Activated naive CD4-positive, alpha-beta T cell treated with anti-CD3 and anti-CD28 coated beads, Interleukin-2, amount 10 ng/mL, durations not matched to agents 7 days and 5 days (primary cell): Measurements from ENCODE around the gene MTPN.
A peak's percentile ranks its signal among the peaks of the same experiment; 100 is the strongest.

Source experiments
- CTCF ChIA-PET: fragments of 350-600 bp; sonication (Branson Sonifier 250); formaldehyde crosslinking; loops from one replicate; lab custom pipeline; 2021; ENCODE audit warnings: antibody characterized with exemption; lab: Charles Lee
- DNase-seq: peaks from one replicate; pipeline ENCODE4 v3.0.0-alpha.2; 2020
- H3K27ac Mint-ChIP-seq: one replicate; pipeline ENCODE4 v1.8.0; 2021; ENCODE audit warnings: mild to moderate bottlenecking, moderate library complexity, mixed read lengths
- H3K27me3 Mint-ChIP-seq: one replicate; pipeline ENCODE4 v1.8.0; 2021; ENCODE audit warnings: mild to moderate bottlenecking, mixed read lengths
- H3K36me3 Mint-ChIP-seq: one replicate; pipeline ENCODE4 v1.8.0; 2021; ENCODE audit warnings: mixed read lengths
- H3K4me1 Mint-ChIP-seq: one replicate; pipeline ENCODE4 v1.8.0; 2021; ENCODE audit warnings: mixed read lengths
- H3K4me3 Mint-ChIP-seq: one replicate; pipeline ENCODE4 v1.8.0; 2021; ENCODE audit warnings: mild to moderate bottlenecking, moderate library complexity, mixed read lengths
- H3K9me3 Mint-ChIP-seq: one replicate; pipeline ENCODE4 v1.8.0; 2021; ENCODE audit warnings: mixed read lengths

The MTPN gene

DNA sequence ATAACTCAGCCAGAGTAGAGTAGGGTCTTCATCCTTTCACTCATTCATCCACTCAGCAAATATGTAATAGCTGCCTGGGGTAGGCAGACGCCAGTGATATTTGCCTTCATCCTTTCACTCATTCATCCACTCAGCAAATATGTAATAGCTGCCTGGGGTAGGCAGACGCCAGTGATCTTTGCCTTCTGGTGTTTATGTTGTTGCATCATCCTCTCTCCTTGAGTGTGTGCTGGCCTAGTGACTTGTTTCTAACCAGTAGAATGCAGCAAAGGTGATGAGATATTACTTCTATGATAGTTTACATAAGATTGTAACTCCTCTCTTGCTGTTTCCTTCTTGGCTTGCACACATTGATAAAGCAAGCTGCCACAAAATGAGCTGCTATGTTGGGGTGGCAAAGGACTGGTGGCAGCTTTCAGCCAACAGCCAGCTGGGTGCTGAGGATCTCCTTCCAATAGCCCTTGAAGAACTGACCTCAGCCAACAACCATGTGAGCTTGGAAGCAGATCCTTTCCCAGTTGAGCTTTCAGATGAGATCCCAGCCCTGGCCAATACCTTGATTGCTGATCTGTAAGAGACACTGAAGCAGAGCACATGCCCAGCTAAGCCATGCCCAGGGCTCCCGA lies 23.2 kb upstream of the MTPN start:
- no peaks in the 10 kb centered on the region for H3K9me3 Mint-ChIP-seq
- CTCF ChIA-PET: interaction anchor here (2.0 kb wide), 1 partner anchor 10 kb away, joined by 10 read pairs; no protein-coding TSS in a partner anchor
- H3K4me3 Mint-ChIP-seq: no peak overlapping the region
- no peak for DNase-seq
- H3K27ac Mint-ChIP-seq: no peak overlapping the region
- H3K27me3 Mint-ChIP-seq: no peaks in the 10 kb centered on the region
- peaks cover 2% of the 10 kb centered on the region for H3K36me3 Mint-ChIP-seq
- no peaks in the 10 kb centered on the region for H3K4me1 Mint-ChIP-seq

DNA sequence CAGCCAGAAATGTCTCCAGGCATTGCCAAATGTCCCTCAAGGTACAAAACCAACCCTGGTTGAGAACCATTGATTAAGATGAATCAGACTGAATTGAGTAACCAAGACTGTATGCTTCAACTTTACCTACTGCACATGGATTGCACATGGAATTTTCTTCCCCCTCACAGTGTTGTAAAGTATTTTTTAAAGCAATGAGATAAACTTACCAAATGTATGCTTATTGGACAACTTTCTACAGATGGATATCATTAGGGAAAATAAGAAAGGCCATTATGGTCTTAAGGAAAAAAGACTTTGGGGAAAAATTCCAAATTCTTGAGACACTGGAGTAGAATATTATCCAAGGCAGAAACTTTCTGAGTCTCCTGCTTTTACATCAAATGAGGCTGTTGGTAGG lies 20.9 kb upstream of the MTPN start:
- H3K9me3 Mint-ChIP-seq: no peaks in the 10 kb centered on the region
- CTCF ChIA-PET: no interaction called here

DNA sequence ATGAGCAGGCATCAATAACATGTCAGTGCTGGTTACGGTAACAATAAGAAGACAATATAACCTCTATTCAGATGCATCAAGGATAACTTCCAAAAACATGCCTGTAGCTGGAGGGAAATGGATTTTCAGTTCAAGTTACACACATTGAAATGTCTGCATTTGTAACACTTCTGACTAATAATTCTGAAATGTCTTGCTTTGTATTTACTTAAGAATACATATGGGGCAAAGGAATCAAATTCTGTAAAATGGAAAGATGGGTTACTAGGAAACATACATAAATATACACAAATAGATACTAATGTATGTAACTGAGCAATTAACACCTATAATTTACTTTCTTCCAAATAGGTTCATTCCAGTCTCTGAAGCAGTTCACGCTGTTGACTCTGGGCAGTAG lies 18.6 kb upstream of the MTPN start:
- H3K4me3 Mint-ChIP-seq: no peak overlapping the region
- H3K4me1 Mint-ChIP-seq: peaks cover 25% of the 10 kb centered on the region
- CTCF ChIA-PET: no interaction called here
- H3K36me3 Mint-ChIP-seq: peaks cover 2% of the 10 kb centered on the region
- no peak for DNase-seq
- H3K27me3 Mint-ChIP-seq: no peaks in the 10 kb centered on the region
- no peaks in the 10 kb centered on the region for H3K9me3 Mint-ChIP-seq
- H3K27ac Mint-ChIP-seq: no peak overlapping the region

More for the DNA sequence above, 20.9 kb upstream of the MTPN start:
- H3K36me3 Mint-ChIP-seq: peaks cover 2% of the 10 kb centered on the region
- peaks cover 13% of the 10 kb centered on the region for H3K4me1 Mint-ChIP-seq
- H3K27ac Mint-ChIP-seq: no peak overlapping the region
- no peaks in the 10 kb centered on the region for H3K27me3 Mint-ChIP-seq
- no peak overlapping the region for H3K4me3 Mint-ChIP-seq
- no peak for DNase-seq

DNA sequence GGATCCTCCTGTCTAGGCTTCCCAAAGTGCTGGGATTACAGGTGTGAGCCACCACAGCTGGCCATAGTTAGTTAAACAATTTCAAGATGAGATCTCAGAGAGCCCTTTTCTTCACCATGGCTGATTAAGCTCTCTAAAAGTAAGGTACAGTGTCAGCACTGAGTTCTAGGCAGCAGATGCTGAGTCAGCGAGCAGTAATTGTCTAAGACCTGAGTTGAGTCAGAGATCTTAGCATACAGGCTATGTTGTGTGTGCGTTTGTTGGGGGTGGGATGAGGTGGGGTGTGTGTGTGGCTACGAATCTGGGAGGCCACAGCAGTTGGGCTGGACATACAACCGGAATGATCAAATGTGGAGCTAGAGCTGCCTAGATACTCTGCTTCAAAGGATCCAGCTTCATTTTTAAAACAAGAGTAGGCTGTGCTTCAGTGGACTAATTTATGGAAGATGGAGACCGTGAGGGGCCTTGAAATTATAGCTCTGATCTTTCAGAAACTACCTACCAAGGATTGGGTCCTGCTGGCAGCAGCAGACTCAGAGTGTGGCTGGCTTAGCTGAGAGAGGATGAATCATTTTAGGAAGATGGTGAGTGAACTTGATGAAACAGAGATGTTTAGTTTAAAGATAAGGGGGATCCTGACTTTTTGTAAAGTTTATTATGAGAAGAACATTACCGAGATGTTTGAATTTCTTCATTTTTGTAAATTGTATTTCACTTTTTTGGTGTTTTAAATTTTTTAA lies 17.5 kb upstream of the MTPN start:
- H3K27ac Mint-ChIP-seq: peak overlapping the region; percentile 73
- CTCF ChIA-PET: interaction anchor here (1.0 to 1.1 kb wide), 2 partner anchors 194 to 333 kb away, joined by 3 read pairs; no protein-coding TSS in a partner anchor
- no peaks in the 10 kb centered on the region for H3K9me3 Mint-ChIP-seq
- H3K27me3 Mint-ChIP-seq: peaks cover 5% of the 10 kb centered on the region
- H3K36me3 Mint-ChIP-seq: peaks cover 2% of the 10 kb centered on the region
- H3K4me3 Mint-ChIP-seq: no peak overlapping the region
- no peak for DNase-seq
- peaks cover 29% of the 10 kb centered on the region for H3K4me1 Mint-ChIP-seq

DNA sequence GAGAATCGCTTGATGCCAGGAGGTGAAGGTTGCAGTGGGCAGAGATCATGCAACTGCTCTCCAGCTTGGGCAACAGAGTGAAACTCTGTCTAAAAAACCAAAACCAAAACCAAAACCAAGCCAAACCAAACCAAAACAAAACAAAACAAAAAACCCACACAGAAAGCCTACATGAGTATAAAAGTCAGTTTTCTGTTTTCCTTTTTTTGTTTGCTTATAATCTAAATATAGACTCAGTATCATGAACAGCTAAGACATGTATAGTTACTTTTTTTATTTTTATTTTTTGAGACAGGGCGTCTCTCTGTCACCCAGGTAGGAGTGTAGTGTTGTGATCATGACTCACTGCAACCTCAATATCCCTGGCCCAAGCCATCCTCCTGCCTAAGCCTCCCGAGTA lies 16.8 kb upstream of the MTPN start:
- Mint-ChIP-seq H3K36me3 (peaks cover 2% of the 10 kb centered on the region), H3K4me3 (no peak overlapping the region), H3K9me3 (no peaks in the 10 kb centered on the region), H3K4me1 (peaks cover 29% of the 10 kb centered on the region), H3K27ac (peak overlapping the region; percentile 77), H3K27me3 (peaks cover 5% of the 10 kb centered on the region)
- DNase-seq: no peak
- CTCF ChIA-PET: no interaction called here

DNA sequence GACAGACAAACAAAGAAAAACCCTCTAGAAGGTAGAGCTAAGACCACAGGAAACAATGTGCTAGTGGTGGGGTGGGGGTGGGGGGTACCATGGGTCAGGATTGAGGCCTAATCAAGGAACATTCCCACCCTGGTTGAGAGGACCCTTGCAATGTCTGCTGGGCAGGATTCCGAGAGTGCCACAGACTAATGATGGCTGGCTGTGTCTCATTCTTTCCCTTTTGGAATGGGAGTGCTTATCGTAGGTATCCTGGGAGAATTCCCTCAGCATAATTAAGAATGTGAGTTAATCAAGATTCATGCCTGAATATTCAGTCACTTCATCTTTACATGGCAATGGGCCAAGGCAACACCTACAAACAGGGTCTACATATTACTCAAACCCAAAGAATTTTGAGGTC lies 14.7 kb upstream of the MTPN start:
- Mint-ChIP-seq H3K9me3 (no peaks in the 10 kb centered on the region), H3K36me3 (peaks cover 2% of the 10 kb centered on the region), H3K4me1 (peaks cover 29% of the 10 kb centered on the region), H3K4me3 (no peak overlapping the region), H3K27me3 (peaks cover 5% of the 10 kb centered on the region), H3K27ac (no peak overlapping the region)
- DNase-seq: no peak
- CTCF ChIA-PET: no interaction called here

DNA sequence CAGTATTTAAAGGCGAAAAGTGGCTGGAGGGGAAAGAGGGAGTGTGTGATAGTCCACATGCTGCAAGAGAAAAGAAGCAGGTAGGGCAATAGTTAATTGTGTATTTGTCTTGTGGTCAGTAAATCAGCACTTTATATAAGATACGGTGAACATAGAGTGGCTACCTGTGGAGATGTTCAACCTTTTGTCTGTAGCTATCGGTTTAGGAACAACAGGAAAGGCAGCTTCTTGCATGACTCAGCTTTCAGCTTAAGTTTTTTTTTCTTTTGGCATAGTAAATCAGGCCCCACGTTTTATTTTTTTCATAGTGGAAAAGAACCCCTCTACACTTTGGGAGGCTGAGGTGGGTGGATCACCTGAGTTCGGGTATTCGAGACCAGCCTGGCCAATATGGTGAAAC lies 14.2 kb upstream of the MTPN start:
- CTCF ChIA-PET: no interaction called here
- H3K4me3 Mint-ChIP-seq: no peak overlapping the region
- no peak for DNase-seq
- no peak overlapping the region for H3K27ac Mint-ChIP-seq
- H3K36me3 Mint-ChIP-seq: peaks cover 1% of the 10 kb centered on the region
- no peaks in the 10 kb centered on the region for H3K9me3 Mint-ChIP-seq
- H3K27me3 Mint-ChIP-seq: peaks cover 5% of the 10 kb centered on the region
- H3K4me1 Mint-ChIP-seq: peaks cover 29% of the 10 kb centered on the region

DNA sequence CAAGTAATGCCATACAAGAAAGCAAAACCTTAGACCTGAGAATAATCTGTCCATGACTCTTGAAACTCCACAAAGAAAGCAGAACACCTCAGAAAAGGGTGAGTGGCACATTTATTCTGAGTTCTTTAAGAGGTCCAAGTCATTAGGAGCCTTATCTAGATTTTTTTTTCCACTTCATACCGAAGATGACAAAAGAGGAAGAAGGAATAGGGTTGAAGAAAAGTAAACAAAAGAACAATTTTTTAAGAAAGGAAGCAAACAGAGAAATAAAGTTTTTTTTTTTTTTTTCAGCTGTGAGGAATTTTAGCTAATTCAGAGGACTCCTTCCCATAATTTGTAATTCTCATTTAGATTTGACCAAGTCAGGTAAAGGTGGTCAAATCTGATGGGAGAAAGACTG lies 13.1 kb upstream of the MTPN start:
- no peaks in the 10 kb centered on the region for H3K36me3 Mint-ChIP-seq
- CTCF ChIA-PET: interaction anchor here (0.7 kb wide), 1 partner anchor 43 kb away, joined by 3 read pairs; no protein-coding TSS in a partner anchor

DNA sequence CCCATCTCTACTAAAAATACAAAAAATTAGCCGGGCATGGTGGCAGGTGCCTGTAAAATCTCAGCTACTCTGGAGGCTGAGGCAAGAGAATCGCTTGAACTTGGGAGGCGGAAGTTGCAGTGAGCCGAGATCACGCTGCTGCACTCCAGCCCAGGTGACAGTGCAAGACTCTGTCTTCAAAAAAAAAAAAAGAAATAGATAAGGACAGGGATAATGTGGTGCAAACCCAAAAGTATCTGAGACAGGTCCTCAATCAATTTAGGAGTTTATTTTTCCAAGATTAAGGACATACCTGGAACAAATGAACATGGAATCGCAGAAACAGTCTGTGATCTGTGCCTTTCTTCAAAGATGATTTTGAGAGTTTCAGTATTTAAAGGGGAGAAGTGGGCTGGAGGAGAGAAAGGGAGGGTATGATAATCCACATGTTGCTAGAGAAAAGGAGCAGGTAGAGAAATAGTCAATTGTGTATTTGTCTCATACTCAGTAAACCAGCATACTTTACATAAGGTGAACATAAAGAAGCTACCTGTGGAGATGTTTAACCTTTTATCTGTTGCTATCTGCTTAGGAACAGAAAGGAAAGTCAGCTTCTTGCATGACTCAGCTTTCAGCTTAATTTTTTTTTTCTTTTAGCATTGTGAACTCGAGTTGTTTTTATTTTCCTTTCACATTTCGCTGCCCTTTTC lies 4.9 kb upstream of the MTPN start:
- H3K27me3 Mint-ChIP-seq: no peaks in the 10 kb centered on the region
- peaks cover 50% of the 10 kb centered on the region for H3K4me1 Mint-ChIP-seq
- CTCF ChIA-PET: no interaction called here
- H3K9me3 Mint-ChIP-seq: no peaks in the 10 kb centered on the region
- H3K27ac Mint-ChIP-seq: peak overlapping the region; percentile 93
- peak overlapping the region; percentile 72 for H3K4me3 Mint-ChIP-seq
- DNase-seq: peak; percentile 31
- no peaks in the 10 kb centered on the region for H3K36me3 Mint-ChIP-seq

More for the DNA sequence above, 13.1 kb upstream of the MTPN start:
- DNase-seq: no peak
- Mint-ChIP-seq H3K27me3 (peaks cover 5% of the 10 kb centered on the region), H3K4me1 (peaks cover 29% of the 10 kb centered on the region), H3K4me3 (no peak overlapping the region), H3K9me3 (no peaks in the 10 kb centered on the region), H3K27ac (no peak overlapping the region)

DNA sequence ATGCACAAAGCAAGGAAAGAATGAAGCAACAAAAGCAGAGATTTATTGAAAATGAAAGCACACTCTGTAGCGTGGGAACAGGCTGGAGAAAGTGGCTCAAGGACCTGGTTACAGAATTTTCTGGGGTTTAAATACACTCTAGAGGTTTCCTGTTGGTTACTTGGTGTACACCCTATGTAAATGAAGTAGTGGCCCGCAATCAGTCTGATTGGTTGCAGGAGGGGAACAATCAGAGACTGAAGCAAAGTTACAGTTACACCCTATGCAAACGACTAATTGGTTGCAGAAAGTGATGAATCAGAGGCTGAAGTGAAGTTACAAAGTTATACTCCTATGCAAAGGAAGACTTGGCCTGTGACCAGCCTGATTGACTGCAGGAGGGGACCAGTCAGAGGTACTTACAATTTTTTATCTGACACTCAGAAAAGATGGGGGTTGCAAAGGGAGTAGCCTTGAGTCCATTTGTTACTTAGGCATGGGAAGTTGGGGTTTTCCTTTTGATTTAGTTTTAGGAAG lies 3.6 kb upstream of the MTPN start:
- peak overlapping the region; percentile 72 for H3K4me3 Mint-ChIP-seq
- DNase-seq: peak; percentile 73
- no peaks in the 10 kb centered on the region for H3K27me3 Mint-ChIP-seq
- peaks cover 58% of the 10 kb centered on the region for H3K4me1 Mint-ChIP-seq
- no peaks in the 10 kb centered on the region for H3K36me3 Mint-ChIP-seq
- CTCF ChIA-PET: no interaction called here
- peak overlapping the region; percentile 93 for H3K27ac Mint-ChIP-seq
- no peaks in the 10 kb centered on the region for H3K9me3 Mint-ChIP-seq

DNA sequence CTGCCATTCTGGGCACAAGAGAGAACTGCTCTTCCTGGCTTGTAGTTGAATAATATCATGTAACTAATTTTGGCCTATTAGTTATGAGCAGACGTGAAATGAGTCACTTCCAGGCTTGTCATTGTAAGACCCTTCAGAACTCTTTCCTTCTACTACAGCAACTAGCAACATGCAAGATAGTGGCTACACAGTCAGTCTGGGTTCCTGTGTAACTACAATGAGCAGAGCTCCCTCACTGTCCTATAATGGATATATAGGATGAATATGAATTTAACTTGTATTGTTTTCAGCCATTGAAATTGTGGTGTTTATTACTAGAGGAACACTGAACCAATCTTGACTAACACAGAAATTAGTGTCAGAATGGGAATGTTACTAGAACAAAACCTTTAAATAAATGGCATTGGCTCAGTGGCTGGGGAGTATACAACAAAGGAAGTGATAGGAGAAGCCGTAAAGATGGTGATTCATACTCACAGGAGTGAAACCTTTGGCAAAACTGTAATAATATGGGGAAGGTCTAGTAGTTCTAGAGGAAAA lies 2.9 kb upstream of the MTPN start:
- Mint-ChIP-seq H3K4me3 (peak overlapping the region; percentile 72), H3K9me3 (no peaks in the 10 kb centered on the region), H3K27me3 (no peaks in the 10 kb centered on the region), H3K27ac (peak overlapping the region; percentile 93), H3K4me1 (peaks cover 64% of the 10 kb centered on the region), H3K36me3 (peaks cover 1% of the 10 kb centered on the region)
- no peak for DNase-seq
- CTCF ChIA-PET: no interaction called here

DNA sequence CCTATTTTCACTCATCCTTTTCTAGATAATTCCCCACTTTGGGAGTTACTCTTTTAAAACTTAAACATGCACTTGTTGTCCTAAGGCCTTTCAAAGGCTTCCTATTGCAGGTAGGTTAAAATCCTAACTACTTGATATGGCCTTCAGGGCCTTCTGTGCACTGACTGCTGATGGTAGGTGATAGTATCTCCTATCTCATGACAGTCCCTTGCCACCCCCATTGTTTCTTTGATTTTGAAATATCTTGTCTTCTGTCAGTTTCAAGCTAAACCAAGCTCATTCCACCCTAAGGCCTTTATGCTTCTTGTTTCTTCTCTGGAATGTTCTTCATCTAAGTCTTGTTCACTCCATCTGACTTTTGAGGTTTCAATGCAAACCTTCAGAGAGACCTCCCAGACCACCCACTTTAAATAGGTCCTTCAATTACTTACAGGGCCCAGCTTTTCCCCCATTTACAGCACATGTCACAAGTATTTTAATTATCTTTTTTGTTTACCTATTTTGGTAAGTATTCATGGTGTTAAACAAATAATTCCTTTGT lies 2.4 kb upstream of the MTPN start:
- Mint-ChIP-seq H3K4me3 (no peak overlapping the region), H3K36me3 (peaks cover 5% of the 10 kb centered on the region), H3K27me3 (no peaks in the 10 kb centered on the region), H3K9me3 (no peaks in the 10 kb centered on the region), H3K4me1 (peaks cover 70% of the 10 kb centered on the region), H3K27ac (no peak overlapping the region)
- no peak for DNase-seq
- CTCF ChIA-PET: no interaction called here

DNA sequence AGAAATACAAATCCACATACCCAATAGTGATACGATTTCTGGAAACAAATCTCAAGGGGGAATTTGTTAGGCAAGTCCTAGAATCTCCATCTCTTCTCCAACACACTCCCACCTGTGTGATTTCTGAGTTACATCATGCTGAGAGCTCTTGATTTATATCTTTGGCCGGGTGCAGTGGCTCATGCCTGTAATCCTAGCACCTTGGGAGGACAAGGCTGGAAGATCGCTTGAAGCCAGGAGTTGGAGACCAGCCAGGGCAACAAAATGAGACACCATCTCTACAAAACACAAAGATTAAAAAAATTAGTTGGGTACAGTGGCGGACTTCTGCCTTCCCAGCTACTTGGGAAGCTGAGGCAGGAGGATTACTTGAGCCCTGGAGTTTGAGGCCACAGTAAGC lies 1.5 kb upstream of the MTPN start:
- CTCF ChIA-PET: no interaction called here
- Mint-ChIP-seq H3K27ac (no peak overlapping the region), H3K4me1 (peaks cover 78% of the 10 kb centered on the region), H3K4me3 (no peak overlapping the region), H3K9me3 (no peaks in the 10 kb centered on the region), H3K36me3 (peaks cover 9% of the 10 kb centered on the region), H3K27me3 (no peaks in the 10 kb centered on the region)
- DNase-seq: no peak

DNA sequence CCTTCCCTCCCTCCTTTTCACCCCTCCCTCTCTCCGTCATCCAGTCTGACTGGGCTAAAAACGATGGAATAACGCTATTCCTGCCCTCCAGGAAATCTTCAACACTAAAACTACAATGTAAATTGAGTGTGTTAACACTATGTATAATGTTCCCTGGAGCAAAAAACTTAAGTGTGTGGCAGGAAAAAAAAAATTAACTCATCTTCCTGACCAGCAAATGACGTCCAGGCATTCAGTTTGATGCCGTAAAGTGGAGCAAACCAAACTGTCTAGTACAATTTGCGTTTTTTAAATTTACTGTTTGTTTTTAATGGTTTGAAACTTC lies 545 bp upstream of the MTPN start:
- Mint-ChIP-seq H3K4me3 (peak overlapping the region; percentile 96), H3K27ac (peak overlapping the region; percentile 93), H3K36me3 (peaks cover 14% of the 10 kb centered on the region), H3K9me3 (no peaks in the 10 kb centered on the region), H3K27me3 (no peaks in the 10 kb centered on the region), H3K4me1 (peaks cover 83% of the 10 kb centered on the region)
- no peak for DNase-seq
- CTCF ChIA-PET: no interaction called here
